ENCODE data around the gene TIGIT. TPM values are rescaled to one million over a fixed set of nuclear protein-coding genes. Genes with fewer than 3 reads are reported as not detected.

The TIGIT gene
- total RNA-seq, 4 donors from 2014 or later, result 0.33 TPM; not detected in 3

DNA sequence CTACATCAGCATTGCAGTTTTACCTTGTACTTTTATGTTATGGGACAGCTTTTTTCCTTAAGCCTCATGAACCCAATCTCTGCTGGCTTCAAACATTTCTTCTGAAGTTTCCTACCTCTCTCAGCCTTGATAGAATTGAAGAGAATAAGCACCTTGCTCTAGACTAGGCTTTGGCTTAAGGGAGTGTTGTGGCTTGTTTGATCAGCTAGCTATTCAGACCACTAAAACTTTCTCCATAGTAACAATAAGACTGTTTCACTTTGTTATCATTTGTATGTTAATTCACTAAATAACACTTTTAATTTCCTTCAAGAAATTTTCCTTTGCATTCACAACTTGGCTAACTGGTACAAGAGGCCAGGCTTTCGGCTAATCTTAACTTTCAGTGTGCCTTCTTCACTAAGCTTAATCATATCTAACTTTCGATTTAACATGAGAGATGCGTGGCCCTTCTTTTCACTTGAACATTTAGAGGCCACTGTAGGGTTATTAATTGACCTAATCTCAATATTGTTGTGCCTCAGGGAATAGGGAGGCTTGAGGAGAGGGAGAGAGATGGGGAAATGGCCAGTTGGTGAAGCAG is 8.1 kb upstream of the TIGIT start:
- no peaks in the 10 kb centered on the region for H3K36me3 ChIP-seq
- intact Hi-C loops (cut with DNase I), result no loop called here
- H3K9me3 ChIP-seq, result no peaks in the 10 kb centered on the region
- no peak for DNase-seq (ENCODE audit: extremely low spot score)
- H3K4me1 ChIP-seq, result no peaks in the 10 kb centered on the region
- no peaks in the 10 kb centered on the region for H3K27me3 ChIP-seq
- WGBS, result 99% methylated on average over 3 of the region's 3 CpGs
- no peak overlapping the region for H3K27ac ChIP-seq (replicated peaks in 1 of 4)
- no peak overlapping the region for H3K4me3 ChIP-seq
- TF ChIP-seq EP300 (IDR thresholded peaks at IDR 0.05) (no peak), POLR2A (IDR thresholded peaks at IDR 0.05; ENCODE audit: low read depth) (no peak), POLR2AphosphoS5 (IDR thresholded peaks at IDR 0.05) (no peak)
- TF ChIP-seq, protein P1, sequence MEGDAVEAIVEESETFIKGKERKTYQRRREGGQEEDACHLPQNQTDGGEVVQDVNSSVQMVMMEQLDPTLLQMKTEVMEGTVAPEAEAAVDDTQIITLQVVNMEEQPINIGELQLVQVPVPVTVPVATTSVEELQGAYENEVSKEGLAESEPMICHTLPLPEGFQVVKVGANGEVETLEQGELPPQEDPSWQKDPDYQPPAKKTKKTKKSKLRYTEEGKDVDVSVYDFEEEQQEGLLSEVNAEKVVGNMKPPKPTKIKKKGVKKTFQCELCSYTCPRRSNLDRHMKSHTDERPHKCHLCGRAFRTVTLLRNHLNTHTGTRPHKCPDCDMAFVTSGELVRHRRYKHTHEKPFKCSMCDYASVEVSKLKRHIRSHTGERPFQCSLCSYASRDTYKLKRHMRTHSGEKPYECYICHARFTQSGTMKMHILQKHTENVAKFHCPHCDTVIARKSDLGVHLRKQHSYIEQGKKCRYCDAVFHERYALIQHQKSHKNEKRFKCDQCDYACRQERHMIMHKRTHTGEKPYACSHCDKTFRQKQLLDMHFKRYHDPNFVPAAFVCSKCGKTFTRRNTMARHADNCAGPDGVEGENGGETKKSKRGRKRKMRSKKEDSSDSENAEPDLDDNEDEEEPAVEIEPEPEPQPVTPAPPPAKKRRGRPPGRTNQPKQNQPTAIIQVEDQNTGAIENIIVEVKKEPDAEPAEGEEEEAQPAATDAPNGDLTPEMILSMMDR (IDR thresholded peaks at IDR 0.05), result no peak

DNA sequence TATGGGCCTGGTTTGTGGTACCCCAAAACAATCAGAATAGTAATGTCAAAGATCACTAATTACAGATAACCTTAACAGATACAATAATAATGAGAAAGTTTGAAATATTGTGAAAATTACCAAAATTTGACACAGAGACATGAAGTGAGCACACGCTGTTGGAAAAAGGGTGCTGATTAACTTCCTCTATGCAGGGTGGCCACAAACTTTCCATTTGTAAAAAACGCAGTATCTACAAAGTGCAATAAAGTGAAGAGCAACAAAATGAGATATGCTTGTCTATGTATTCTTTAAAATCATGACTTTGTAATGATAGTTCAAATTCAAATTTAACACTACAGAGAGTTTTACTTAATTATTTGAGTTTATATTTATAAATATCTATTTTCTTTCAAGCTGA is 7.6 kb upstream of the TIGIT start:
- H3K4me3 ChIP-seq, result no peak overlapping the region
- H3K27me3 ChIP-seq, result no peaks in the 10 kb centered on the region
- intact Hi-C loops (cut with DNase I), result no loop called here
- H3K4me1 ChIP-seq, result no peaks in the 10 kb centered on the region
- TF ChIP-seq POLR2AphosphoS5 (IDR thresholded peaks at IDR 0.05), result no peak
- TF ChIP-seq, protein P1 (IDR thresholded peaks at IDR 0.05), result no peak
- no peak for TF ChIP-seq POLR2A (IDR thresholded peaks at IDR 0.05; ENCODE audit: low read depth)
- TF ChIP-seq EP300 (IDR thresholded peaks at IDR 0.05), result no peak
- H3K27ac ChIP-seq (replicated peaks in 1 of 4), result no peak overlapping the region
- 86% methylated on average over 2 of the region's 2 CpGs for WGBS
- no peak for DNase-seq (ENCODE audit: extremely low spot score)
- no peaks in the 10 kb centered on the region for H3K36me3 ChIP-seq
- H3K9me3 ChIP-seq, result no peaks in the 10 kb centered on the region

DNA sequence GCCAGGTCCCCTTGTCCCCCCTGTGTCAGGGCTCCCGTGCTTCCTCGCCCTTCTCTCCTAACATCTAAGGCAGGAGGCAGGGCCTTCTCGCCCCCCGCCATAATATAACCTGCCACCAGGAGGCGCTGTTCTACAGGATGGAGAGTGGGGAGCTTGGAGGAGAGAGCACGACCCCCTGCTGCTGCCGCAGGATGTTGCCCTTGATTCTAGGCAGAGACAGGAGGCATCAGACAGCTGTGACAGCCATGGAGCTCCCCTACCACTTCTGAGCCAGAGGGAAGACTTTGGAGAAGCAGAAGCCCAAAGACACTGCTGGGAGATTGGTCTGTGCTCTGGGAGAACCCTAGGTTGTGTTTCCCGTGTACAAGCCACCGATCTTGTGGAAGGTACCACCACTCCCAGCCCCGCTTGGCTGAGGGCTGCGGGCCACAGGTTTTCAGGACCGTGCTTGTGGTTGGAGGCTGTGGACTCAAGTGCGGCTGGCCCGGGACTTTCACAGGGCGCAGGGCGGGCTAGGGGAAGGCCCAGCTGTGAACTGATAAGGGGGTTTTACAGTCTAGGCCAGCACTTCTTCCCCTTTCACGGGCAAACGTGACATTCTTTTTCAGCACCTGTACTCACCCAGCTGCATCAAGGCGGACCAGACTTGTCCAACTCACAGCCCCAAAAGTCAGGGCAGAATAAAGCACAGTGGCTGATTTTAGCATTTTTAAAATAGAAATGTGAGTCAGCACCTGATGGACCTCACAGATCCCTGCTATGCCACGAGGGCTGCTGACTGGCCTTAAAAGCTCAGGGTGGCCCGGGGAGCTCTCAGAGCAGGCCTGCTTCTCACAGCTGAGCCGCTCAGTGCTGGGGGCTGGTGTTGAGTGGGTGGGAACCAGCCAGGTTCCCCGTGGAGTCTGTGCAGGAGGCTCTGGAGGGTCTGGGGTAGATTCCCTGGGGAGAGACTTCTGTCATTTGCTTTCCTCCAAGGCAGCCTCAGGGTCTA is 2.6 kb upstream of the TIGIT start:
- Histone ChIP-seq H3K9me3 (no peaks in the 10 kb centered on the region), H3K4me3 (no peak overlapping the region), H3K4me1 (no peaks in the 10 kb centered on the region), H3K27me3 (no peaks in the 10 kb centered on the region), H3K36me3 (no peaks in the 10 kb centered on the region), H3K27ac (replicated peaks in 1 of 4) (no peak overlapping the region)
- 76% methylated on average over 6 of the region's 23 CpGs for WGBS
- TF ChIP-seq POLR2AphosphoS5 (IDR thresholded peaks at IDR 0.05), result no peak
- TF ChIP-seq, protein P1 (IDR thresholded peaks at IDR 0.05), result peak; percentile 42 to 72 (median 52)
- no peak for DNase-seq (ENCODE audit: extremely low spot score)
- intact Hi-C loops (cut with DNase I), result no loop called here

DNA sequence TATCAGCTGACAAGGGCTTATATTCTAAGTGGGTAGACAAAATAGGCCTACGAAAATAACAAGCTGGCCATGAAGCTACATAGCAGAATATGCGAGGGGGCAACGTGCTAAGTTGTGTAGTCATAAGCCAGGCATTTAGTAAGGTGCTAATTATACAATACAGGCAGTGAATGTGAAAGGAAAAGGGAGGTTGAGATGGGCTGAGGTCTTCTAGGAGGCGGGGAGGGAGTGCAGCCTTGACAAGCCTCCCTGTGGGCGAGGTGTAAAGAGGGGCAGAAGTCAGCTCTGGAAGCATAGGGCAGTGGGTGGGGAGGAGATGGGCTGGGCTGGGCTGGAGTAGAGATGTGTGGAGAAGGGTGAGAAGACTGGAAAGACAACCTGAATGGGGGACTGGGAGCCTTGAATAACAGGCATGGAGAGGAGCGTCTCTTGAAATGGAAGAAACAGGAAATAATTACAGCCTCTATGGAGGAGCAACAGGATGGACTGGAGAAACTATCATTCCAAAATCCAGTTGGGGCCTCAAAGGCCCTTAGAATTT is 1.2 kb downstream of the TIGIT start:
- no peaks in the 10 kb centered on the region for H3K4me1 ChIP-seq
- TF ChIP-seq EP300 (IDR thresholded peaks at IDR 0.05) (no peak), POLR2A (IDR thresholded peaks at IDR 0.05; ENCODE audit: low read depth) (no peak), POLR2AphosphoS5 (IDR thresholded peaks at IDR 0.05) (no peak)
- TF ChIP-seq, protein P1 (IDR thresholded peaks at IDR 0.05), result no peak
- no peak overlapping the region for H3K27ac ChIP-seq (replicated peaks in 1 of 4)
- DNase-seq (ENCODE audit: extremely low spot score), result no peak
- no peaks in the 10 kb centered on the region for H3K36me3 ChIP-seq
- WGBS, result 86% methylated on average over 6 of the region's 6 CpGs
- no peak overlapping the region for H3K4me3 ChIP-seq
- no peaks in the 10 kb centered on the region for H3K27me3 ChIP-seq
- intact Hi-C loops (cut with DNase I), result no loop called here
- no peaks in the 10 kb centered on the region for H3K9me3 ChIP-seq

Data from esophagus muscularis mucosa (tissue), 4 donors.